COLO668 (cell line): ENCODE measurements around the gene VSIG1.

Experiments
- DNase-seq: peaks from one replicate; lab custom pipeline; 2025; ENCODE audit not compliant: unreplicated experiment; lab: John Stamatoyannopoulos, UW

Gene VSIG1

GRCh38 chrX:108044554-108045256, at the start of gene VSIG1:
Gene VSIG1 (plus strand): TSS chrX:108045065. CDS start chrX:108045131, 66 bp downstream.
- no peak for DNase-seq

- no peak for DNase-seq
Observed at GRCh38 chrX:107996124-107996523, 48.7 kb upstream of the VSIG1 start.

- DNase-seq = peak; percentile 4
Observed at GRCh38 chrX:108000751-108001150, 44.1 kb upstream of the VSIG1 start.

- peak; percentile 55 for DNase-seq
Observed at GRCh38 chrX:108001218-108001814, 43.5 kb upstream of the VSIG1 start.

- DNase-seq = no peak
Observed at GRCh38 chrX:108018656-108019381, 26.0 kb upstream of the VSIG1 start.

- no peak for DNase-seq
Observed at GRCh38 chrX:108019382-108019875, 25.4 kb upstream of the VSIG1 start.

GRCh38 chrX:108020631-108021030, 24.2 kb upstream of the VSIG1 start:
- no peak for DNase-seq

GRCh38 chrX:108022491-108023089, 22.3 kb upstream of the VSIG1 start:
- DNase-seq = no peak

GRCh38 chrX:108025376-108025775, 19.5 kb upstream of the VSIG1 start:
- DNase-seq = no peak

GRCh38 chrX:108025954-108026600, 18.8 kb upstream of the VSIG1 start:
- no peak for DNase-seq

- no peak for DNase-seq
Observed at GRCh38 chrX:108028854-108029253, 16.0 kb upstream of the VSIG1 start.

GRCh38 chrX:108029928-108030711, 14.7 kb upstream of the VSIG1 start:
- DNase-seq = no peak

- no peak for DNase-seq
Observed at GRCh38 chrX:108032944-108033343, 11.9 kb upstream of the VSIG1 start.

GRCh38 chrX:108033890-108034289, 11.0 kb upstream of the VSIG1 start:
- no peak for DNase-seq

- DNase-seq = no peak
Observed at GRCh38 chrX:108034725-108035124, 10.1 kb upstream of the VSIG1 start.

GRCh38 chrX:108036298-108036973, 8.4 kb upstream of the VSIG1 start:
- peak; percentile 32 for DNase-seq

- DNase-seq = no peak
Observed at GRCh38 chrX:108049649-108050048, 4.8 kb downstream of the VSIG1 start.

- DNase-seq = no peak
Observed at GRCh38 chrX:108053218-108053617, 8.4 kb downstream of the VSIG1 start.

- DNase-seq = no peak
Observed at GRCh38 chrX:108055546-108055945, 10.7 kb downstream of the VSIG1 start.

- DNase-seq = no peak
Observed at GRCh38 chrX:108059801-108060200, 14.9 kb downstream of the VSIG1 start.
